SK-N-SH (cell line): ENCODE results near the gene ALKBH6. TPM values are rescaled to one million over a fixed set of nuclear protein-coding genes. Genes with fewer than 3 reads are reported as not detected.

Source experiments
- CTCF ChIA-PET: fragments of 300-600, 350-600 bp; formaldehyde crosslinking; extraction: SDS; loops from one replicate; lab custom pipeline; 2021; lab: Yijun Ruan, JAX
- POLR2A ChIA-PET: fragments of 350-600 bp; sonication (Branson Sonifier 250); formaldehyde crosslinking; extraction: SDS; loops from one replicate; lab custom pipeline; 2020; ENCODE audit warnings: antibody characterized with exemption, inconsistent platforms; lab: Yijun Ruan, JAX
- DNase-seq: peaks from one replicate; pipeline ENCODE4 v3.0.0; 2012
- H2AFZ ChIP-seq: fragments of 200-600 bp; sonication (generic); 2 replicates; pipeline ENCODE4 v1.8.1; 2016; ENCODE audit warnings: antibody characterized with exemption, mild to moderate bottlenecking, low read depth
- H3F3A ChIP-seq: fragments of 200-600 bp; sonication (generic); replicated peaks from 2 replicates; pipeline ENCODE3; 2016; ENCODE audit warnings: antibody characterized with exemption, mild to moderate bottlenecking; ENCODE audit not compliant: insufficient read depth
- H3K27ac ChIP-seq, 2 experiments: fragments of 200-500 bp in 1 of 2; fragments of 200-600 bp in 1 of 2; sonication (Bioruptor generic) in 1 of 2; sonication (generic), shearing (Covaris generic) in 1 of 2; 2 replicates each; pipeline versions ENCODE4 v1.5.1 to v1.6.1; 2014 to 2016; ENCODE audit warnings: low read depth in 2 of 2, inconsistent platforms in 1 of 2, low read length in 1 of 2, mild to moderate bottlenecking in 1 of 2, mixed read lengths in 1 of 2
- H3K27me3 ChIP-seq: fragments of 200-600 bp; sonication (generic), shearing (Covaris generic); 2 replicates; pipeline ENCODE4 v1.6.1; 2016; ENCODE audit warnings: mixed run types; ENCODE audit not compliant: insufficient read depth
- H3K36me3 ChIP-seq, 2 experiments: fragments of 200-500 bp in 1 of 2; fragments of 200-600 bp in 1 of 2; sonication (Bioruptor generic) in 1 of 2; sonication (generic) in 1 of 2; replicated peaks in 1 of 2; 2 replicates each; pipeline versions ENCODE3 to v1.5.1; 2014 to 2016; ENCODE audit warnings: low read length in 1 of 2, mild to moderate bottlenecking in 1 of 2; ENCODE audit not compliant: insufficient read depth in 2 of 2, control insufficient read depth in 1 of 2
- H3K4me1 ChIP-seq, 2 experiments: fragments of 200-500 bp in 1 of 2; fragments of 200-600 bp in 1 of 2; sonication (Bioruptor generic) in 1 of 2; sonication (generic), shearing (Covaris generic) in 1 of 2; 2 replicates each; pipeline versions ENCODE4 v1.5.1 to v1.6.1; 2014 to 2016; ENCODE audit warnings: low read depth in 1 of 2, low read length in 1 of 2, mixed run types in 1 of 2; ENCODE audit not compliant: insufficient read depth in 2 of 2, control insufficient read depth in 1 of 2
- H3K4me2 ChIP-seq: fragments of 200-600 bp; sonication (generic), shearing (Covaris generic); 2 replicates; pipeline ENCODE4 v1.6.1; 2017; ENCODE audit warnings: mixed run types
- H3K4me3 ChIP-seq, 2 experiments: fragments of 200-500 bp in 1 of 2; fragments of 200-600 bp in 1 of 2; sonication (Bioruptor generic) in 1 of 2; sonication (generic), shearing (Covaris generic) in 1 of 2; 2 replicates each; pipeline versions ENCODE4 v1.5.1 to v1.8.1; 2014 to 2016; ENCODE audit warnings: low read depth in 2 of 2, inconsistent platforms in 1 of 2, low read length in 1 of 2, mild to moderate bottlenecking in 1 of 2, mixed read lengths in 1 of 2, moderate library complexity in 1 of 2
- H3K79me2 ChIP-seq: fragments of 200-600 bp; sonication (generic); 2 replicates; pipeline ENCODE4 v1.8.1; 2017; ENCODE audit warnings: mild to moderate bottlenecking; ENCODE audit not compliant: insufficient read depth
- H3K9ac ChIP-seq: fragments of 200-600 bp; sonication (generic); 2 replicates; pipeline ENCODE4 v1.6.1; 2017; ENCODE audit warnings: mixed run types
- H3K9me2 ChIP-seq: fragments of 200-600 bp; sonication (generic); 2 replicates; pipeline ENCODE4 v1.6.1; 2017; ENCODE audit warnings: mixed run types
- H3K9me3 ChIP-seq: fragments of 200-600 bp; sonication (generic); 2 replicates; pipeline ENCODE4 v1.6.1; 2017; ENCODE audit warnings: mixed run types, mild to moderate bottlenecking, moderate library complexity
- H4K20me1 ChIP-seq: fragments of 200-600 bp; sonication (generic); 2 replicates; pipeline ENCODE4 v1.6.1; 2017; ENCODE audit warnings: mild to moderate bottlenecking, mixed run types; ENCODE audit not compliant: insufficient read depth
- CHD2 ChIP-seq: fragments of 150-350 bp; IDR thresholded peaks from 2 replicates; pipeline ENCODE4 v1.6.1; 2018; ENCODE audit warnings: low read length; ENCODE audit not compliant: partially characterized antibody
- ELF1 ChIP-seq: IDR thresholded peaks from 2 replicates; pipeline ENCODE4 v1.4.0; 2012
- EP300 ChIP-seq, 2 experiments: IDR thresholded peaks; 2 replicates each; pipeline versions ENCODE4 v1.4.0 to v1.6.1; 2012; ENCODE audit warnings: borderline replicate concordance in 1 of 2, low read depth in 1 of 2, low read length in 1 of 2
- EZH2phosphoT487 ChIP-seq: fragments of 200-600 bp; sonication (generic); IDR thresholded peaks from 2 replicates; pipeline ENCODE4 v1.6.1; 2017; ENCODE audit warnings: low read depth, mixed run types, mild to moderate bottlenecking, antibody characterized with exemption, moderate library complexity, borderline replicate concordance
- FOSL2 ChIP-seq: IDR thresholded peaks from 2 replicates; pipeline ENCODE4 v1.4.0; 2012; ENCODE audit warnings: low read depth, mild to moderate bottlenecking, moderate library complexity, borderline replicate concordance
- FOXM1 ChIP-seq: IDR thresholded peaks from 2 replicates; pipeline ENCODE4 v1.4.0; 2012; ENCODE audit warnings: low read depth, mild to moderate bottlenecking
- GABPA ChIP-seq: IDR thresholded peaks from 2 replicates; pipeline ENCODE4 v1.4.0; 2012; ENCODE audit warnings: low read depth, mild to moderate bottlenecking
- GATA2 ChIP-seq: sonication (generic); formaldehyde crosslinking; IDR thresholded peaks from 2 replicates; pipeline ENCODE4 v1.5.0; 2020; ENCODE audit warnings: mild to moderate bottlenecking, missing genetic modification reagents
- JUND ChIP-seq: IDR thresholded peaks from 2 replicates; pipeline ENCODE4 v1.4.0; 2012
- NRF1 ChIP-seq: IDR thresholded peaks from 2 replicates; pipeline ENCODE4 v1.6.1; 2012; ENCODE audit warnings: low read depth, mild to moderate bottlenecking, low read length
- POLR2AphosphoS5 ChIP-seq: IDR thresholded peaks from 2 replicates; pipeline ENCODE4 v1.6.1; 2012; ENCODE audit warnings: low read depth, low read length
- RAD21 ChIP-seq: IDR thresholded peaks from 2 replicates; pipeline ENCODE4 v1.6.1; 2012; ENCODE audit warnings: mild to moderate bottlenecking, low read length
- RFX5 ChIP-seq: IDR thresholded peaks from 2 replicates; pipeline ENCODE4 v1.6.1; 2012; ENCODE audit warnings: mild to moderate bottlenecking, improper control_type of control experiment, low read length
- SIN3A ChIP-seq: IDR thresholded peaks from 2 replicates; pipeline ENCODE4 v1.6.1; 2012; ENCODE audit warnings: low read depth, mild to moderate bottlenecking, low read length, moderate library complexity, borderline replicate concordance
- SMC3 ChIP-seq: IDR thresholded peaks from 2 replicates; pipeline ENCODE4 v1.6.1; 2012; ENCODE audit warnings: low read depth, low read length, improper control_type of control experiment
- TEAD4 ChIP-seq: IDR thresholded peaks from 2 replicates; pipeline ENCODE4 v1.4.0; 2012; ENCODE audit warnings: mild to moderate bottlenecking, borderline replicate concordance; ENCODE audit not compliant: insufficient read depth
- WGBS: methylation state at CpG from one replicate; pipeline ENCODE4 v1.1.6; 2017; ENCODE audit warnings: low lambda C conversion rate; 5-methylcytosine and 5-hydroxymethylcytosine counted together
- polyA plus RNA-seq, 3 experiments: library from polyadenylated mRNA; depleted of rRNA; stranded (reverse); fragments of >200 nt; gene quantifications; 2 replicates each; pipeline ENCODE4 v1.2.3, GENCODE V29; 2012
- TF ChIP-seq, protein P1 (sequence below): IDR thresholded peaks from 2 replicates; pipeline ENCODE4 v1.4.0; 2012; ENCODE audit warnings: low read depth, borderline replicate concordance
- TF ChIP-seq, protein P2 (sequence below): fragments of 150-350 bp; IDR thresholded peaks from 2 replicates; pipeline ENCODE4 v1.6.1; 2017; ENCODE audit warnings: antibody characterized with exemption, low read length, low read depth, borderline replicate concordance
- TF ChIP-seq, protein P3 (sequence below): IDR thresholded peaks from 2 replicates; pipeline ENCODE4; 2012
- TF ChIP-seq, protein P4 (sequence below): fragments of 150-350 bp; IDR thresholded peaks from 2 replicates; pipeline ENCODE4 v1.6.1; 2016; ENCODE audit warnings: mild to moderate bottlenecking, low read depth, low read length

The ALKBH6 gene
- polyA plus RNA-seq, 1 of the 3 experiments (the other 2 are of a cell fraction): 29.9 TPM

DNA sequence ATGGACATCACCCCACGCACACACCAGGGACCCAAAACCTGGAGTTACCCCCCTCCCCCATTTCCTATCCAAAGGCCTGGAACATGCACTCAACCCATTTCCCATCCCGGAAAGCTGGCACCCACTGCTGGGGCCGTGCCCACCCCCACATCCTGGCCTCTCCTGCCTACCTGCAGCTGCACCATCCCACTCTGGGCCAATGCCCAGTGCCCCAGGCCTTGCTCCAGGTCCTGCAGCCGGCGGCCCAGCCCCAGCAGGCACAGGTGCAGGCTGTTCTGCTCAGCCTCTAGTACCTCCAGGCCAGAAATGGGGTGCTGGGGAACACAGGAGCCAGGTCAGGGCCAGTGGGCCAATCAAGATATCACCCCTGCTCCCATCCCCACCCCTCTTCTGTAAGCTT is 7.1 kb downstream of the ALKBH6 start:
- no peaks in the 10 kb centered on the region for H4K20me1 ChIP-seq
- DNase-seq: no peak
- no peak overlapping the region for H3K27ac ChIP-seq
- no peak overlapping the region for H3K4me3 ChIP-seq
- peaks cover 0 to 15% of the 10 kb centered on the region in 2 experiments; a peak in 1 of 4 replicates for H3K4me1 ChIP-seq
- TF ChIP-seq RAD21 (no peak), JUND (no peak), RFX5 (no peak), TEAD4 (no peak), FOXM1 (no peak), FOSL2 (no peak), POLR2AphosphoS5 (no peak), EP300 (IDR thresholded peaks at IDR 0.05; ENCODE audit: borderline replicate concordance in 1 of 2, low read depth in 1 of 2, low read length in 1 of 2) (no peak), ELF1 (no peak), GABPA (no peak), CHD2 (no peak), NRF1 (no peak), EZH2phosphoT487 (no peak), SMC3 (no peak), GATA2 (CRISPR knock-in tag) (no peak), SIN3A (no peak)
- TF ChIP-seq, protein P1, sequence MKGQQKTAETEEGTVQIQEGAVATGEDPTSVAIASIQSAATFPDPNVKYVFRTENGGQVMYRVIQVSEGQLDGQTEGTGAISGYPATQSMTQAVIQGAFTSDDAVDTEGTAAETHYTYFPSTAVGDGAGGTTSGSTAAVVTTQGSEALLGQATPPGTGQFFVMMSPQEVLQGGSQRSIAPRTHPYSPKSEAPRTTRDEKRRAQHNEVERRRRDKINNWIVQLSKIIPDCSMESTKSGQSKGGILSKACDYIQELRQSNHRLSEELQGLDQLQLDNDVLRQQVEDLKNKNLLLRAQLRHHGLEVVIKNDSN: no peak
- TF ChIP-seq, protein P2, sequence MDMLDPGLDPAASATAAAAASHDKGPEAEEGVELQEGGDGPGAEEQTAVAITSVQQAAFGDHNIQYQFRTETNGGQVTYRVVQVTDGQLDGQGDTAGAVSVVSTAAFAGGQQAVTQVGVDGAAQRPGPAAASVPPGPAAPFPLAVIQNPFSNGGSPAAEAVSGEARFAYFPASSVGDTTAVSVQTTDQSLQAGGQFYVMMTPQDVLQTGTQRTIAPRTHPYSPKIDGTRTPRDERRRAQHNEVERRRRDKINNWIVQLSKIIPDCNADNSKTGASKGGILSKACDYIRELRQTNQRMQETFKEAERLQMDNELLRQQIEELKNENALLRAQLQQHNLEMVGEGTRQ: no peak
- TF ChIP-seq, protein P3, sequence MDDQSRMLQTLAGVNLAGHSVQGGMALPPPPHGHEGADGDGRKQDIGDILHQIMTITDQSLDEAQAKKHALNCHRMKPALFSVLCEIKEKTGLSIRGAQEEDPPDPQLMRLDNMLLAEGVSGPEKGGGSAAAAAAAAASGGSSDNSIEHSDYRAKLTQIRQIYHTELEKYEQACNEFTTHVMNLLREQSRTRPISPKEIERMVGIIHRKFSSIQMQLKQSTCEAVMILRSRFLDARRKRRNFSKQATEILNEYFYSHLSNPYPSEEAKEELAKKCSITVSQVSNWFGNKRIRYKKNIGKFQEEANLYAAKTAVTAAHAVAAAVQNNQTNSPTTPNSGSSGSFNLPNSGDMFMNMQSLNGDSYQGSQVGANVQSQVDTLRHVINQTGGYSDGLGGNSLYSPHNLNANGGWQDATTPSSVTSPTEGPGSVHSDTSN: no peak
- TF ChIP-seq, protein P4, sequence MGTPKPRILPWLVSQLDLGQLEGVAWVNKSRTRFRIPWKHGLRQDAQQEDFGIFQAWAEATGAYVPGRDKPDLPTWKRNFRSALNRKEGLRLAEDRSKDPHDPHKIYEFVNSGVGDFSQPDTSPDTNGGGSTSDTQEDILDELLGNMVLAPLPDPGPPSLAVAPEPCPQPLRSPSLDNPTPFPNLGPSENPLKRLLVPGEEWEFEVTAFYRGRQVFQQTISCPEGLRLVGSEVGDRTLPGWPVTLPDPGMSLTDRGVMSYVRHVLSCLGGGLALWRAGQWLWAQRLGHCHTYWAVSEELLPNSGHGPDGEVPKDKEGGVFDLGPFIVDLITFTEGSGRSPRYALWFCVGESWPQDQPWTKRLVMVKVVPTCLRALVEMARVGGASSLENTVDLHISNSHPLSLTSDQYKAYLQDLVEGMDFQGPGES: no peak
- H3K9me2 ChIP-seq: no peaks in the 10 kb centered on the region
- ChIA-PET POLR2A (no interaction called here), CTCF (interaction anchor here (0.5 kb wide), 1 partner anchor 44 kb away, joined by 3 read pairs; no protein-coding TSS in a partner anchor)
- no peaks in the 10 kb centered on the region for H3K36me3 ChIP-seq
- H3K9me3 ChIP-seq: no peaks in the 10 kb centered on the region
- H3K9ac ChIP-seq: no peak overlapping the region
- H3K79me2 ChIP-seq: peaks cover under 1% of the 10 kb centered on the region; the same call in 1 of the 2 replicates
- no peaks in the 10 kb centered on the region for H3F3A ChIP-seq
- no peak overlapping the region for H3K4me2 ChIP-seq
- 81% methylated on average over 5 of the region's 5 CpGs for WGBS
- no peak overlapping the region for H2AFZ ChIP-seq
- no peaks in the 10 kb centered on the region for H3K27me3 ChIP-seq
